GM13976 (cell line): ENCODE results near the gene CLIP2.
"Not testable (repeated sequence)": the region's sequence is repeated elsewhere in the genome, so short reads cannot be mapped to it uniquely, and the experiment has no call there.

Source experiments
- DNase-seq: peaks from one replicate; pipeline ENCODE4 v3.0.0; 2012; ENCODE audit warnings: low spot score
- CTCF ChIP-seq: IDR thresholded peaks from 2 replicates; pipeline ENCODE4 v1.5.1; 2012; ENCODE audit warnings: borderline replicate concordance, mild to moderate bottlenecking; ENCODE audit not compliant: insufficient read depth; ENCODE audit errors: extremely low read depth, missing control alignments, control extremely low read depth
- in situ Hi-C: fragments of 300-500 bp; cut with MboI; formaldehyde crosslinking; loops from one replicate; pipeline ENCODE4 v1.12.0; 2022; ENCODE audit warnings: low sequenced_read_pairs, mixed read lengths, inconsistent platforms; ENCODE audit not compliant: unreplicated experiment

The CLIP2 gene

DNA sequence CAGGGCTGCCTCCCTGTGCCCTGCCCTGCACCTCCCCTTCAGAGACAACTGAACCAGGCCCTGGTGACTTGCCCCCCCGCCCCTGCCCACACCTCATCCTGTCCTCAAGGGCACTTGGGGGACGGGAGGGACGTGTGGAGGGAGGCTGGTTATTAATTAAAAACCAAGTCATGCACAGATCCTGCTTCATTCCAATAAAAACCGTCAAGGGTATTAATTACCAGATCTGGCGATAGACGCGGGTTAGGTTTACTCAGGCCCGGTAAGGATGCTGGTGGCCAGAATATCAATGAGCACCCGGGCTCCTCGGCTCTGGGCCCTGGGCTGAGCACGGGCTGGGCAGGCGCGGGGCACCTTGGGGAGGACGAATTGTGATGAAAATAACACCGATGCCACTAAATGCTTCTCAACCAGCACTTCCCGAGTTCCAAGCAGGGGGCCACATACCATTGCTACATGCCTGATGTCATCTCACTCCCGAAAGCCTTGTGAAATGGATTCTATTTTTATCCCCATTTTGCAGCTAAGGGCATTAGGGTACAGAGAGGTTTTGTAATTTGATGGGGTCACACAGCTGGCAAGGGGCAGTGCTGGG is 140.0 kb downstream of the CLIP2 start:
- no peak for TF ChIP-seq CTCF
- no peak for DNase-seq
- in situ Hi-C loops: no loop called here

- DNase-seq, in situ Hi-C loops: not testable (repeated sequence)
Observed at GRCh38 chr7:74430409-74430808, 141.2 kb downstream of the CLIP2 start.

GRCh38 chr7:74430961-74431466 is 141.8 kb downstream of the CLIP2 start:
- no peak for TF ChIP-seq CTCF
- no peak for DNase-seq
- in situ Hi-C loops: no loop called here

DNA sequence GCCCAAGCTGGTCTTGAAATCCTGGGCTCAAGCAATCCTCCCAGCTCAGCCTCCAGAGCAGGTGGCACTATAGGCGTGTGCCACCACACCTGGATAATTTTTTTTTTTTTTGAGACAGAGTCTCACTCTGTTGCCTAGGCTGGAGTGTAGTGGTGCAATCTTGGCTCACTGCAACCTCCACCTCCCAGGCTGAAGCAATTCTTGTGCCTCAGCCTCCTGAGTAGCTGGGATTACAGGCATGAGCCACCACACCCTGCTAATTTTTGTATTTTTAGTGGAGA is 148.0 kb downstream of the CLIP2 start:
- DNase-seq: not testable (repeated sequence)

DNA sequence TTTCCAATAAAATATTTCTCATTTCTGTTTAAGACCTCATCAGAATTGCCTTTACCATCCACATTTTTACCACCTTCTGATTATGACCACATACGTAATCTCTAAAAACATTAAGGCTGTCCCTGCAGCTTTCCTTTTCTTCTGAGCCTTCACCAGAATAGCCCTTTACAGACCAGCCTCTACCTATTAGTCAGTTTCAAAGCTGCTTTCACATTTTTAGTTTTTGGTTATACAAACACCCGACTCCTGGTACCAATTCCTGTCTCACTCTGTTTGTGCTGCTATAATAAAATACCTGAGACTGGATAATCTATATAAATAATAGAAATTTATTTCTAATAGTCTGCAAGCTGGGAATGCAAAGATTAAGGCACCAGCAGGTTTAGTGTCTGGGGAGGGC is 149.1 kb downstream of the CLIP2 start:
- no peak for DNase-seq
- in situ Hi-C loops: no loop called here

More for the DNA sequence above, 148.0 kb downstream of the CLIP2 start:
- in situ Hi-C loops: not testable (repeated sequence)

GRCh38 chr7:74439541-74439940 is 150.3 kb downstream of the CLIP2 start:
- no peak for DNase-seq
- no peak for TF ChIP-seq CTCF
- in situ Hi-C loops: no loop called here

More for the DNA sequence above, 149.1 kb downstream of the CLIP2 start:
- TF ChIP-seq CTCF: no peak

DNA sequence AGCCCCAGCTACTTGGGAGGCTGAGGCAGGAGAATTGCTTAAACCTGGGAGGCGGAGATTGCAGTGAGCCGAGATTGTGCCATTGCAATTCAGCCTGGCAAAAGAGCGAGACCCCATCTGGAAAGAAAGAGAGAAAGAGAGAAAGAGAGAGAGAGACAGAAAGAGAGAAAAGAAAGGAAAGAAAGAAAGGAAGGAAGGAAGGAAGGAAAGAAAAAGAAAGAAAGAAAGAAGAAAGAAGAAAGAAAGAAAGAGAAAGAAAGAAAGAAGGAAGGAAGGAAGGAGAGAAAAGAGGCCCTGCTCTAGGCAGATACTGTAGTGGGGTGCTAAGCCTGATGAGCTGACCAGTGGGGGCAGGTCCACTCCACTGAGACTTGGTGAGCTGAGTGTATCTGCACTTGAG is 150.9 kb downstream of the CLIP2 start:
- not testable (repeated sequence) for DNase-seq
- in situ Hi-C loops: loop anchor here (10.0 kb wide), 1 partner anchor 95 kb away; no protein-coding TSS in a partner anchor

- TF ChIP-seq CTCF: no peak
- no peak for DNase-seq
- in situ Hi-C loops: loop anchor here (10.0 kb wide), 1 partner anchor 93 kb away; no protein-coding TSS in a partner anchor
Observed at GRCh38 chr7:74441801-74442200, 152.6 kb downstream of the CLIP2 start.
